Neural cell (in vitro differentiated cells): ENCODE data around the gene MAGI1. TPM values are rescaled to one million over a fixed set of nuclear protein-coding genes. Genes with fewer than 3 reads are reported as not detected.

Source experiments
- H2AFZ ChIP-seq: fragments of 200-600, 300-800 bp; sonication (generic), shearing (Covaris generic); 2 replicates; pipeline ENCODE4 v1.6.0; 2014; ENCODE audit warnings: low read depth, mild to moderate bottlenecking, antibody characterized with exemption, low read length, moderate library complexity
- H3F3A ChIP-seq: fragments of 200-600 bp; shearing (Covaris generic); 2 replicates; pipeline ENCODE4 v1.6.1; 2016; ENCODE audit warnings: mild to moderate bottlenecking, moderate library complexity, mixed read lengths, antibody characterized with exemption, low read length; ENCODE audit not compliant: insufficient read depth, poor library complexity, severe bottlenecking
- H3K27ac ChIP-seq: fragments of 200-600, 300-800 bp; sonication (generic), shearing (Covaris generic); 2 replicates; pipeline ENCODE4 v1.5.1; 2014; ENCODE audit warnings: mild to moderate bottlenecking, low read length, moderate library complexity
- H3K27me3 ChIP-seq: fragments of 300-800, 200-600 bp; sonication (generic), shearing (Covaris generic); 2 replicates; pipeline ENCODE4 v1.6.0; 2014; ENCODE audit warnings: mild to moderate bottlenecking, low read depth, low read length, moderate library complexity; ENCODE audit not compliant: insufficient read depth
- H3K36me3 ChIP-seq: fragments of 300-800, 200-600 bp; sonication (generic), shearing (Covaris generic); 2 replicates; pipeline ENCODE4 v1.5.1; 2014; ENCODE audit warnings: mild to moderate bottlenecking, antibody characterized with exemption, low read length, moderate library complexity; ENCODE audit not compliant: insufficient read depth
- H3K4me2 ChIP-seq: fragments of 300-800, 200-600 bp; sonication (generic), shearing (Covaris generic); 2 replicates; pipeline ENCODE4 v1.6.0; 2014; ENCODE audit warnings: mild to moderate bottlenecking, low read length
- H3K4me3 ChIP-seq: fragments of 300-800, 200-600 bp; sonication (generic), shearing (Covaris generic); 2 replicates; pipeline ENCODE4 v1.5.1; 2014; ENCODE audit warnings: mild to moderate bottlenecking, low read length, moderate library complexity
- H3K79me2 ChIP-seq: fragments of 200-600 bp; shearing (Covaris generic); replicated peaks from 2 replicates; pipeline ENCODE4 v1.6.0; 2014; ENCODE audit warnings: mild to moderate bottlenecking, low read length, moderate library complexity; ENCODE audit not compliant: insufficient read depth
- H3K9ac ChIP-seq: fragments of 300-800, 200-600 bp; sonication (generic), shearing (Covaris generic); 2 replicates; pipeline ENCODE4 v1.6.1; 2016; ENCODE audit warnings: mild to moderate bottlenecking, low read length, mixed read lengths
- H3K9me2 ChIP-seq: fragments of 200-600 bp; shearing (Covaris generic); 2 replicates; pipeline ENCODE4 v1.6.1; 2016; ENCODE audit warnings: mild to moderate bottlenecking, low read length, mixed read lengths; ENCODE audit not compliant: insufficient read depth
- H3K9me3 ChIP-seq: fragments of 200-600, 300-800 bp; sonication (generic), shearing (Covaris generic); 2 replicates; pipeline ENCODE4 v1.6.1; 2016; ENCODE audit warnings: mild to moderate bottlenecking, mixed run types, low read length, moderate library complexity, mixed read lengths
- H4K20me1 ChIP-seq: fragments of 200-600 bp; shearing (Covaris generic); 2 replicates; pipeline ENCODE4 v1.6.1; 2016; ENCODE audit warnings: mild to moderate bottlenecking, mixed run types; ENCODE audit not compliant: insufficient read depth
- EP300 ChIP-seq: fragments of 450-650 bp; conservative IDR thresholded peaks from 2 replicates; pipeline ENCODE4 v1.6.1; 2014; ENCODE audit warnings: antibody characterized with exemption, mild to moderate bottlenecking, moderate library complexity; ENCODE audit not compliant: poor library complexity, severe bottlenecking
- EZH2 ChIP-seq: fragments of 200-600, 300-800 bp; shearing (Covaris generic), sonication (generic); IDR thresholded peaks from 2 replicates; pipeline ENCODE4 v1.6.1; 2014; ENCODE audit warnings: antibody characterized with exemption, low read length, borderline replicate concordance, mild to moderate bottlenecking; ENCODE audit not compliant: insufficient read depth, poor library complexity, severe bottlenecking
- MXI1 ChIP-seq: fragments of 450-650 bp; conservative IDR thresholded peaks from 2 replicates; pipeline ENCODE4 v1.6.1; 2014; ENCODE audit warnings: antibody characterized with exemption, mild to moderate bottlenecking; ENCODE audit not compliant: poor library complexity, severe bottlenecking
- POLR2AphosphoS5 ChIP-seq: IDR thresholded peaks from 2 replicates; pipeline ENCODE4 v1.6.1; 2012
- RAD21 ChIP-seq: fragments of 450-650 bp; conservative IDR thresholded peaks from 2 replicates; pipeline ENCODE4 v1.6.1; 2014; ENCODE audit warnings: antibody characterized with exemption, mild to moderate bottlenecking, moderate library complexity
- SMC3 ChIP-seq: fragments of 450-650 bp; conservative IDR thresholded peaks from 2 replicates; pipeline ENCODE4 v1.6.1; 2014; ENCODE audit warnings: antibody characterized with exemption, mild to moderate bottlenecking, moderate library complexity; ENCODE audit not compliant: poor library complexity
- TAF1 ChIP-seq: IDR thresholded peaks from 2 replicates; pipeline ENCODE4 v1.6.1; 2012; ENCODE audit warnings: low read depth
- polyA plus RNA-seq: library from polyadenylated mRNA; depleted of rRNA; stranded (reverse); fragments of >200 nt; gene quantifications from 2 replicates; pipeline ENCODE4 v1.2.3, GENCODE V29; 2014
- TF ChIP-seq, protein P1 (sequence below): fragments of 450-650 bp; IDR thresholded peaks from 2 replicates; pipeline ENCODE4 v1.5.1; 2014; ENCODE audit warnings: antibody characterized with exemption, mild to moderate bottlenecking, moderate library complexity; ENCODE audit not compliant: poor library complexity, severe bottlenecking
- TF ChIP-seq, protein P2 (sequence below): IDR thresholded peaks from 2 replicates; pipeline ENCODE4 v1.6.1; 2012; ENCODE audit warnings: borderline replicate concordance

The MAGI1 gene
- polyA plus RNA-seq, 1 donor from 2014 or later: 44.7 TPM

DNA sequence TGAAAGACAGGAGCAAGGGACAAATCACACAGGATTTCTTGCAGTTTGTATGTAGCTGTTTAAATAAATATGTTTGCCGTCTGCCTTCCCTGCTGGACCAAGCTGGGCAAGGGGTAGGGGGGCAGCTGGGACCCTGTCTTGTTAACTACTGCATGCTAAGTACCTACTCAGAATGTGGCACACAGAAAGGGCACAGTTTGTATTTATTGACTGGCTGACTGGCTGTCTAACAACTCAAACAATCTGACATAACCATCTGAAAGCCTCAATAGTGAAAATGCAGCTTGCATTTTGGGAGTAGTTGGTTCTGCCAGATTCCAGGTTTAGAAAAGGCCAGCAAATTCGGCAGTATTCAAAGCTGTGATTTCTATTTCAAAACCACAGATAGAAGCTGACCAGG lies 16.6 kb upstream of the MAGI1 start:
- Histone ChIP-seq H3K27me3 (no peaks in the 10 kb centered on the region), H3K4me3 (no peak overlapping the region), H3F3A (no peaks in the 10 kb centered on the region), H2AFZ (no peak overlapping the region), H3K79me2 (no peaks in the 10 kb centered on the region), H3K9me2 (no peaks in the 10 kb centered on the region), H3K4me2 (no peak overlapping the region), H3K36me3 (no peaks in the 10 kb centered on the region), H3K9me3 (no peaks in the 10 kb centered on the region), H3K27ac (no peak overlapping the region), H3K9ac (no peak overlapping the region), H4K20me1 (no peaks in the 10 kb centered on the region)
- TF ChIP-seq RAD21 (no peak), EP300 (no peak), SMC3 (no peak), TAF1 (no peak), POLR2AphosphoS5 (no peak), EZH2 (no peak), MXI1 (no peak)
- TF ChIP-seq, protein P1, sequence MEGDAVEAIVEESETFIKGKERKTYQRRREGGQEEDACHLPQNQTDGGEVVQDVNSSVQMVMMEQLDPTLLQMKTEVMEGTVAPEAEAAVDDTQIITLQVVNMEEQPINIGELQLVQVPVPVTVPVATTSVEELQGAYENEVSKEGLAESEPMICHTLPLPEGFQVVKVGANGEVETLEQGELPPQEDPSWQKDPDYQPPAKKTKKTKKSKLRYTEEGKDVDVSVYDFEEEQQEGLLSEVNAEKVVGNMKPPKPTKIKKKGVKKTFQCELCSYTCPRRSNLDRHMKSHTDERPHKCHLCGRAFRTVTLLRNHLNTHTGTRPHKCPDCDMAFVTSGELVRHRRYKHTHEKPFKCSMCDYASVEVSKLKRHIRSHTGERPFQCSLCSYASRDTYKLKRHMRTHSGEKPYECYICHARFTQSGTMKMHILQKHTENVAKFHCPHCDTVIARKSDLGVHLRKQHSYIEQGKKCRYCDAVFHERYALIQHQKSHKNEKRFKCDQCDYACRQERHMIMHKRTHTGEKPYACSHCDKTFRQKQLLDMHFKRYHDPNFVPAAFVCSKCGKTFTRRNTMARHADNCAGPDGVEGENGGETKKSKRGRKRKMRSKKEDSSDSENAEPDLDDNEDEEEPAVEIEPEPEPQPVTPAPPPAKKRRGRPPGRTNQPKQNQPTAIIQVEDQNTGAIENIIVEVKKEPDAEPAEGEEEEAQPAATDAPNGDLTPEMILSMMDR: no peak
- TF ChIP-seq, protein P2, sequence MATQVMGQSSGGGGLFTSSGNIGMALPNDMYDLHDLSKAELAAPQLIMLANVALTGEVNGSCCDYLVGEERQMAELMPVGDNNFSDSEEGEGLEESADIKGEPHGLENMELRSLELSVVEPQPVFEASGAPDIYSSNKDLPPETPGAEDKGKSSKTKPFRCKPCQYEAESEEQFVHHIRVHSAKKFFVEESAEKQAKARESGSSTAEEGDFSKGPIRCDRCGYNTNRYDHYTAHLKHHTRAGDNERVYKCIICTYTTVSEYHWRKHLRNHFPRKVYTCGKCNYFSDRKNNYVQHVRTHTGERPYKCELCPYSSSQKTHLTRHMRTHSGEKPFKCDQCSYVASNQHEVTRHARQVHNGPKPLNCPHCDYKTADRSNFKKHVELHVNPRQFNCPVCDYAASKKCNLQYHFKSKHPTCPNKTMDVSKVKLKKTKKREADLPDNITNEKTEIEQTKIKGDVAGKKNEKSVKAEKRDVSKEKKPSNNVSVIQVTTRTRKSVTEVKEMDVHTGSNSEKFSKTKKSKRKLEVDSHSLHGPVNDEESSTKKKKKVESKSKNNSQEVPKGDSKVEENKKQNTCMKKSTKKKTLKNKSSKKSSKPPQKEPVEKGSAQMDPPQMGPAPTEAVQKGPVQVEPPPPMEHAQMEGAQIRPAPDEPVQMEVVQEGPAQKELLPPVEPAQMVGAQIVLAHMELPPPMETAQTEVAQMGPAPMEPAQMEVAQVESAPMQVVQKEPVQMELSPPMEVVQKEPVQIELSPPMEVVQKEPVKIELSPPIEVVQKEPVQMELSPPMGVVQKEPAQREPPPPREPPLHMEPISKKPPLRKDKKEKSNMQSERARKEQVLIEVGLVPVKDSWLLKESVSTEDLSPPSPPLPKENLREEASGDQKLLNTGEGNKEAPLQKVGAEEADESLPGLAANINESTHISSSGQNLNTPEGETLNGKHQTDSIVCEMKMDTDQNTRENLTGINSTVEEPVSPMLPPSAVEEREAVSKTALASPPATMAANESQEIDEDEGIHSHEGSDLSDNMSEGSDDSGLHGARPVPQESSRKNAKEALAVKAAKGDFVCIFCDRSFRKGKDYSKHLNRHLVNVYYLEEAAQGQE: no peak

DNA sequence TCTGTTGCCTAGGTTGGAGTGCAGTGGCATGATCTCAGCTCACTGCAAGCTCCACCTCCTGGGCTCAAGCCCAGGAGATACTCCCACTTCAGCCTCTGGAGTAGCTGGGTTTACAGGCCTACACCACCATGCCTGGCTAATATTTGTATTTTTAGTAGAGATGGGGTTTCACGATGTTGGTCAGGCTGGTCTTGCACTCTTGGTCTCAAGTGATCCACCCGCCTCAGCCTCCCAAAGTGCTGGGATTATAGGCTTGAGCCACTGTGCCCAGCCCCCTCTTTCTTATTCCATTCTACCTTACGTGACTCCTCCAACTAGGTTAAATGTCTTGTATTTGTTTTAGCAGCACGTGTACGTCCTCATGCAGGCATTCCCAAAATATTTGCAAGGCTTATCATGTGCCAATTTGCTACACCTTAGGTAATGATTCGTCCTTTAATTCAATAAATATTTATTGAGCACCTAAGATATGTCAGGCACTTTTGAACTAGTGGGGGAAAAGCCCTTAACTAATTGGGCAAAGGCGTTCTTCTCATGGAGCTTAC lies 14.9 kb upstream of the MAGI1 start:
- no peaks in the 10 kb centered on the region for H3K79me2 ChIP-seq
- no peaks in the 10 kb centered on the region for H4K20me1 ChIP-seq
- no peaks in the 10 kb centered on the region for H3K27me3 ChIP-seq
- H3F3A ChIP-seq: no peaks in the 10 kb centered on the region
- TF ChIP-seq EP300 (no peak), RAD21 (no peak), POLR2AphosphoS5 (no peak), TAF1 (no peak), MXI1 (no peak), EZH2 (no peak)
- TF ChIP-seq, protein P1: no peak
- no peak overlapping the region for H3K27ac ChIP-seq
- H3K4me3 ChIP-seq: no peak overlapping the region
- H3K9me3 ChIP-seq: no peaks in the 10 kb centered on the region
- H3K4me2 ChIP-seq: no peak overlapping the region
- H3K9ac ChIP-seq: no peak overlapping the region
- H3K36me3 ChIP-seq: no peaks in the 10 kb centered on the region
- no peaks in the 10 kb centered on the region for H3K9me2 ChIP-seq
- no peak overlapping the region for H2AFZ ChIP-seq
